HG03521 (cell line): ENCODE data around the gene PRTFDC1.
"Not testable (repeated sequence)": the region's sequence is repeated elsewhere in the genome, so short reads cannot be mapped to it uniquely, and the experiment has no call there.

Experiments used
- ATAC-seq: cut with Tn5 transposase; IDR thresholded peaks from one replicate; pipeline ENCODE4 v1.9.1; 2021; ENCODE audit warnings: mild to moderate bottlenecking, moderate library complexity; ENCODE audit not compliant: unreplicated experiment

PRTFDC1 gene

GRCh38 chr10:24966962-24967481 lies 14.6 kb upstream of the PRTFDC1 start:
- ATAC-seq: no peak

- ATAC-seq: no peak
Measured at GRCh38 chr10:24965051-24965450, 12.6 kb upstream of the PRTFDC1 start.

GRCh38 chr10:24963521-24964041 lies 11.2 kb upstream of the PRTFDC1 start:
- ATAC-seq: no peak

- ATAC-seq: no peak
Measured at GRCh38 chr10:24962995-24963394, 10.6 kb upstream of the PRTFDC1 start.

GRCh38 chr10:24961582-24961981 lies 9.2 kb upstream of the PRTFDC1 start:
- no peak for ATAC-seq

- ATAC-seq: no peak
Measured at GRCh38 chr10:24959382-24959730, 7.0 kb upstream of the PRTFDC1 start.

GRCh38 chr10:24958721-24959381 lies 6.4 kb upstream of the PRTFDC1 start:
- no peak for ATAC-seq

- no peak for ATAC-seq
Measured at GRCh38 chr10:24958091-24958720, 5.8 kb upstream of the PRTFDC1 start.

- ATAC-seq: not testable (repeated sequence)
Measured at GRCh38 chr10:24957624-24958051, 5.2 kb upstream of the PRTFDC1 start.

- ATAC-seq: no peak
Measured at GRCh38 chr10:24953675-24954074, 1.3 kb upstream of the PRTFDC1 start.

- no peak for ATAC-seq
Measured at GRCh38 chr10:24952707-24953645, 570 bp upstream of the PRTFDC1 start.

- no peak for ATAC-seq
Measured at GRCh38 chr10:24951201-24952142, 934 bp downstream of the PRTFDC1 start.

GRCh38 chr10:24950439-24950838 lies 2.0 kb downstream of the PRTFDC1 start:
- no peak for ATAC-seq

GRCh38 chr10:24949616-24950015 lies 2.8 kb downstream of the PRTFDC1 start:
- ATAC-seq: no peak

GRCh38 chr10:24947304-24948097 lies 4.9 kb downstream of the PRTFDC1 start:
- peak; percentile 51 for ATAC-seq

GRCh38 chr10:24944512-24945255 lies 7.7 kb downstream of the PRTFDC1 start:
- ATAC-seq: no peak

GRCh38 chr10:24938525-24938924 lies 13.9 kb downstream of the PRTFDC1 start:
- ATAC-seq: no peak

- no peak for ATAC-seq
Measured at GRCh38 chr10:24938076-24938475, 14.3 kb downstream of the PRTFDC1 start.
